22Rv1 (cell line): Measurements from ENCODE around the gene ZNF398.

ENCODE experiments used
- CTCF ChIP-seq: fragments of 450-650 bp; IDR thresholded peaks from 2 replicates; pipeline ENCODE4 v1.5.1; 2017; ENCODE audit warnings: mild to moderate bottlenecking
- ZFX ChIP-seq: fragments of 450-650 bp; IDR thresholded peaks from 2 replicates; pipeline ENCODE4 v1.6.1; 2017; ENCODE audit warnings: antibody characterized with exemption, borderline replicate concordance

DNA sequence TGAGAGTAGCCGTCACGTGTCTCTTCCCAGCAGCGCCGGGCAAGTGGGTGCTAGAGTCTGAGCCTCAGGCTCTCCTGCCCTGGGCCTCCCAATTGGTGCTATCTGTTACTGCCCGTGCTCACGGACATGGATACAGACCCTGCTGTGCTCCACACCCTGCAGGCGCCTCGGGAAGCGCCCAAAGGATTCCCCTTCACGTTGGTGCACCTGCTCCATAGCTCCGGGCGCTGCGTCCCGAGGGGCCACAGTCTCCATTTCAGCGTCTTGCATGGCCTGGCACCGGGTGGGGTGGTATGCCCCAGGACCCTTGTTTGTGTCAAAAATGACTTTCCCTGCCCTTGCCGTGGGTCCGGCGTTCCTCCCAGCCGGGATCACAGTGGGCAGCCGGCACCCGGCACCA is 78.4 kb downstream of the ZNF398 start:
- no peak for TF ChIP-seq CTCF
- no peak for TF ChIP-seq ZFX
